Heart right ventricle (tissue), 16 donors: ENCODE measurements around the gene GPRC5C. TPM values are rescaled to one million over a fixed set of nuclear protein-coding genes. Genes with fewer than 3 reads are reported as not detected.

Experiments
- ATAC-seq, 8 donors: fragments of 200-7000 bp; cut with Tn5 transposase; one replicate each; pipeline ENCODE4 v1.9.1; 2020; ENCODE audit warnings: mild to moderate bottlenecking in 8 of 8, moderate library complexity in 8 of 8, moderate number of reproducible peaks in 1 of 8
- DNase-seq, 2 donors: peaks; one replicate each; pipeline ENCODE4 v3.0.0-alpha.2; 2020
- H3K27ac ChIP-seq, 10 donors: fragments of 200-600 bp; sonication (generic) in 2 of 10; one replicate each; pipeline versions ENCODE4 v1.5.0 to v1.8.0; 2020 to 2022; ENCODE audit warnings: mild to moderate bottlenecking in 3 of 10
- H3K27me3 ChIP-seq, 7 donors: fragments of 200-600 bp; one replicate each; pipeline ENCODE4 v1.8.0; 2021 to 2022; ENCODE audit warnings: mild to moderate bottlenecking in 2 of 7
- H3K36me3 ChIP-seq, 9 donors: fragments of 200-600 bp; sonication (generic) in 1 of 9; one replicate each; pipeline versions ENCODE4 v1.5.0 to v1.8.0; 2020 to 2022; ENCODE audit warnings: mild to moderate bottlenecking in 2 of 9
- H3K4me1 ChIP-seq, 9 donors: fragments of 200-600 bp; sonication (generic) in 1 of 9; one replicate each; pipeline versions ENCODE4 v1.5.0 to v1.8.0; 2020 to 2022; ENCODE audit warnings: mild to moderate bottlenecking in 4 of 9
- H3K4me3 ChIP-seq, 10 donors: fragments of 200-600 bp; sonication (generic) in 2 of 10; one replicate each; pipeline versions ENCODE4 v1.5.0 to v1.8.0; 2020 to 2022; ENCODE audit warnings: mild to moderate bottlenecking in 7 of 10, moderate library complexity in 2 of 10
- H3K9me3 ChIP-seq, 11 donors: fragments of 200-600 bp in 10 of 11; sonication (generic) in 2 of 11; one replicate each; pipeline versions ENCODE4 v1.5.0 to v1.8.0; 2013 to 2022; ENCODE audit warnings: mild to moderate bottlenecking in 2 of 11, control low read depth in 1 of 11, moderate library complexity in 1 of 11
- WGBS, 2 donors: extraction: QIAGEN DNeasy Blood & Tissue Kit; methylation state at CpG; one replicate each; pipeline ENCODE4 v1.1.7; 2013; ENCODE audit warnings: inconsistent platforms in 1 of 2; 5-methylcytosine and 5-hydroxymethylcytosine counted together
- intact Hi-C, 10 donors: fragments of 100-400 bp; cut with DNase I; formaldehyde crosslinking; loops; one replicate each; pipeline versions ENCODE4 v1.11.1 to v1.14.2; 2022
- polyA plus RNA-seq, 2 donors: library from polyadenylated mRNA; stranded (reverse); fragments of 200-250 nt; gene quantifications; one replicate each; pipeline ENCODE4 v1.2.3, GENCODE V29; 2013
- total RNA-seq, 10 donors: library from RNA; stranded (reverse); fragmentation: NEBNext Ultra II Directional in 3 of 10; extraction: Animal tissue kit (Norgen Biotek cat#: 25700) in 3 of 10; gene quantifications; one replicate each; pipeline versions ENCODE4 v1.2.1 to v1.2.4, GENCODE V29; 2021 to 2023
- TF ChIP-seq, protein P1 (sequence below), 9 donors: fragments of 200-600 bp; sonication (generic) in 2 of 9; IDR thresholded peaks; one replicate each; pipeline versions ENCODE4 v1.5.0 to v1.8.0; 2021 to 2022; ENCODE audit warnings: antibody characterized with exemption in 9 of 9, mild to moderate bottlenecking in 5 of 9, moderate library complexity in 1 of 9
- donor health status: Arrhythmogenic right ventricular cardiomyopathy.
- donor health status: ischemic (EF 13 %, LVEDD 7.1; RV severe dilation, severe dysfunction).
- donor health status: healthy with polysubstance abuse.
- donor health status: DM: no; HTN: yes; CAD: no.
- donor health status: DM: no; HTN: no; CAD: no.
- donor health status: ischemic (EF 25% LVEDD 6.9; RV normal size, moderate dysfunction).
- donor health status: ischemic (EF 25% LVEDD 5.7; RV mildly dilated, moderate dysfunction).
- donor health status: healthy.
- donor health status: DM: yes; HTN: yes; CAD: no.
- donor health status: Ischemic cardiomyopathy.
- donor health status: ischemic (EF 35%, LVEDD 5.7; RV mildly dilated, moderate dysfunction).
- donor health status: nonischemic (EF 11% LVEDD 7.7; RV severe dilation, severe dysfunction).
- donor health status: DM: yes; HTN: yes; CAD: no.
- donor health status: PGD.
- donor health status: ischemic (EF 29% LVEDD 5.4; RV normal size, mild dysfunction).
- donor health status: nonischemic (EF 23%, LVEDD 6.1; RV moderate dilation, normal function).

Gene GPRC5C
- total and polyA plus RNA-seq, 12 donors, result 28.0 to 41.0 (median 32.5) TPM

- Histone ChIP-seq H3K4me1 (peaks cover 23 to 81% (median 41%) of the 10 kb centered on the region in 9 donors), H3K9me3 (no peaks in the 10 kb centered on the region), H3K4me3 (peak overlapping the region in 9 of 10 donors; percentile 24 to 60 (median 51)), H3K27me3 (peaks cover 0 to 9% (median 0%) of the 10 kb centered on the region in 7 donors), H3K27ac (peak overlapping the region; percentile 83 to 97 (median 90)), H3K36me3 (peaks cover 0 to 7% (median 0%) of the 10 kb centered on the region in 9 donors)
- TF ChIP-seq, protein P1, sequence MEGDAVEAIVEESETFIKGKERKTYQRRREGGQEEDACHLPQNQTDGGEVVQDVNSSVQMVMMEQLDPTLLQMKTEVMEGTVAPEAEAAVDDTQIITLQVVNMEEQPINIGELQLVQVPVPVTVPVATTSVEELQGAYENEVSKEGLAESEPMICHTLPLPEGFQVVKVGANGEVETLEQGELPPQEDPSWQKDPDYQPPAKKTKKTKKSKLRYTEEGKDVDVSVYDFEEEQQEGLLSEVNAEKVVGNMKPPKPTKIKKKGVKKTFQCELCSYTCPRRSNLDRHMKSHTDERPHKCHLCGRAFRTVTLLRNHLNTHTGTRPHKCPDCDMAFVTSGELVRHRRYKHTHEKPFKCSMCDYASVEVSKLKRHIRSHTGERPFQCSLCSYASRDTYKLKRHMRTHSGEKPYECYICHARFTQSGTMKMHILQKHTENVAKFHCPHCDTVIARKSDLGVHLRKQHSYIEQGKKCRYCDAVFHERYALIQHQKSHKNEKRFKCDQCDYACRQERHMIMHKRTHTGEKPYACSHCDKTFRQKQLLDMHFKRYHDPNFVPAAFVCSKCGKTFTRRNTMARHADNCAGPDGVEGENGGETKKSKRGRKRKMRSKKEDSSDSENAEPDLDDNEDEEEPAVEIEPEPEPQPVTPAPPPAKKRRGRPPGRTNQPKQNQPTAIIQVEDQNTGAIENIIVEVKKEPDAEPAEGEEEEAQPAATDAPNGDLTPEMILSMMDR (IDR thresholded peaks at IDR 0.05), result no peak
- ATAC-seq, result peak in 1 of 8 donors; percentile 2
- WGBS, 2 donors, result 52 to 53% methylated on average over 22 of the region's 22 CpGs
- DNase-seq, result no peak
- intact Hi-C loops, result loop anchor here in 6 of 10 donors (10.0 kb wide), 2 partner anchors 148 to 238 kb away; partner anchors contain the start of gene TTYH2 (in 6 of the 6)
Measured at GRCh38 chr17:74452841-74453661, 21.2 kb downstream of the GPRC5C start.

- WGBS, 2 donors, result 3% methylated on average over 24 to 43 of the region's 43 CpGs
Measured at GRCh38 chr17:74453665-74454196, 21.8 kb downstream of the GPRC5C start.

DNA sequence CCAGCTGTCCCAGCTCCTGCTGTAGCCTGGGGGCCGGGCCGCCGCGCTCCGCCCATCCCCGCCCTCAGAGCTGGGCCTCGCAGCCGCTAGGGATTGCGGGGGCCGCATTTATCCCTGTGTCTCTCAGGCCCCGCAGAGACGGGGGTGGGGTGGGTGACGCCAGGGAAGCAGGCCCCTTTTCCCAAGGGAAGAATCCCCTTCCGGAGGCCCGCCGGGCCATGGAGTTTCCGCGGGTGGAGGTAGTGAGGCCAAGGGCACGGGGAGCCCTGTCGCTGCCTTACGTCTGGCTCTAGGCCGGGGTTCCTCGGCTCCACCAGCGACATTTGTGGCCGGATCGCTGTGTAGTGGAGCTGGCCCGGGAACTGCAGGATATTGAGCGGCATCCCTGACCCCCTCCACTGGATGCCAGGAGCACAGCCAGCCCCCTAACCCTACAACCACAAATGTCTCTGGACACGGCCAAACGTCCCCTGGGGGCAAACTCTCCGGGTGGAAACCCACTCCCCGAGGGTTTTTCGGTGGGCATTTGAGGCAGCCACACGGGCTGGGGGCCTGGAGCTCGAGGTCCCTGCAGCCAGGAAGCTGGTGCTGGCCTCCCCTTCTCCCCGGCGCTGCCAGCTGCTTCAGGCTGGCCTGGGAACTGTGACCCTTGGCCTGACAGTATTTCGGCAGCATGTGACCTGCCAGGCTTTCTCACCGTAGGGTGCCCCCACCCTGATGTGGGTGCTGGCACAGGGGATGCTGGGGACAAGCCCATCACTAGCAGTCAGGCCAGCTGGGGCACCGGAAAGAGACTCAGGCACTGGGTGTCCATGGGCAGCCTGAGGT, 22.5 kb downstream of the GPRC5C start:
- peaks cover 23 to 75% (median 41%) of the 10 kb centered on the region in 9 donors for H3K4me1 ChIP-seq
- peaks cover 0 to 5% (median 0%) of the 10 kb centered on the region in 9 donors for H3K36me3 ChIP-seq
- H3K9me3 ChIP-seq, result no peaks in the 10 kb centered on the region
- peak overlapping the region; percentile 83 to 97 (median 90) for H3K27ac ChIP-seq
- H3K4me3 ChIP-seq, result peak overlapping the region in 9 of 10 donors; percentile 24 to 60 (median 51)
- intact Hi-C loops, result loop anchor here in 6 of 10 donors (1.0 to 10.0 kb wide), 4 partner anchors 72 to 240 kb away; partner anchors contain the start of gene TTYH2 (in 6 of the 6)
- 7 to 11% methylated on average over 33 to 40 of the region's 40 CpGs for WGBS, 2 donors
- H3K27me3 ChIP-seq, result peaks cover 0 to 9% (median 0%) of the 10 kb centered on the region in 7 donors
- DNase-seq, result peak; percentile 94 to 95
- peak; percentile 67 to 96 (median 93) for ATAC-seq
- TF ChIP-seq, protein P1 (IDR thresholded peaks at IDR 0.05), result peak in 8 of 9 donors; percentile 9 to 42 (median 26)

More at GRCh38 chr17:74453665-74454196, 21.8 kb downstream of the GPRC5C start:
- H3K36me3 ChIP-seq, result peaks cover 0 to 5% (median 0%) of the 10 kb centered on the region in 9 donors
- TF ChIP-seq, protein P1 (IDR thresholded peaks at IDR 0.05), result no peak
- peak overlapping the region in 9 of 10 donors; percentile 24 to 60 (median 51) for H3K4me3 ChIP-seq
- peak in 5 of 8 donors; percentile 0 to 97 (median 30) for ATAC-seq
- peaks cover 23 to 76% (median 41%) of the 10 kb centered on the region in 9 donors for H3K4me1 ChIP-seq
- peak overlapping the region; percentile 83 to 97 (median 90) for H3K27ac ChIP-seq
- no peaks in the 10 kb centered on the region for H3K9me3 ChIP-seq
- peaks cover 0 to 9% (median 0%) of the 10 kb centered on the region in 7 donors for H3K27me3 ChIP-seq
- intact Hi-C loops, result loop anchor here in 6 of 10 donors (1.0 to 10.0 kb wide), 4 partner anchors 71 to 239 kb away; partner anchors contain the start of gene TTYH2 (in 6 of the 6)
- no peak for DNase-seq
